ENCODE results near the gene MEN1. TPM values are rescaled to one million over a fixed set of nuclear protein-coding genes. Genes with fewer than 3 reads are reported as not detected.

The MEN1 gene
- total and polyA plus RNA-seq, 9 of the 15 experiments (the other 6 are each of a cell fraction or from before 2014, with no cell fraction given), result 3.4 to 57.2 (median 19.3) TPM

DNA sequence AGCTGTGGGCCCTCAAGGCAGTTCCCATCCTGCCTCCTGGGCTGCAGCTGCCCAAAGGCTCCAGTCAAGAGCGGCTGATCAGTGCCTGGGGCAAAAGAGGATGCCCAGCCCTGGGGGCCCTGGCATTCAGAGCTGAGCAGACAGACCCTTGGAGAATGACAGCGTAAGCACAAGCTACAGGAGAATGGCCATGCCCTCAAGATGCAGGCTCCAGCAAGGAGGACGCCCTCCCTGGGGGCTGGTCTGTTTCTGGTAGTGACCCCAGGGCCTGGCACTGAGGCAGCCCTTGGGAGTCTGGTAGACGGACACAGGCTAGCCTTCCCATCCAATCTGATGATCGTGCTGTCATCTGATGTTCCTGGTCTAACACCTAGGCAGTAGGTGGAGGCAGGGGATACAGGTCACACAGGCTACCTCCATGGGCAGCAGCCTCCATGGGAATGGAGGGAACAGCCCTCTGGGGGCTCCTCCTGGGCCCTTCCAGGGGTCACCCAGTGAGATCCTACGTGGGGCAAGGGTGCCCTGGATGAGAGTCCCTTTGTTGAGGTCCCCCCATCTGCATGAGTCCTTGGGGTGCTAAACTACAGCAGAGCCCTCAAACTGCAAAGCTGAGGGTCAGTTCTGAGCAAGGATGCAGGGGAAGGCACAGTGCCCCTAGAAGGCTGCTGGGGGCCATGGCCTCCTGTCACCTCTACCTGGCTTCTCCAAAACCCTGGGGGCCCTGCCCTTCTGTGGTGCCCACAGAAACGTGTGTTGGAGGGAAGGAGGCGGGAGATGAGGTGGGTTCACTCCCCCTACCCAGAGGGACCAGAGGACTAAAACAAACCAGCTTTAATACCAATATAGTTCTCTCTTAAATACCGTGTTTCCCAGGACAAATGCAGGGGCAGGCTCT lies 21.8 kb downstream of the MEN1 start:
- ChIA-PET POLR2A (interaction anchor here (0.6 to 2.5 kb wide), 6 partner anchors 10 to 89 kb away, joined by 3 to 12 read pairs (median 3); partner anchors contain the start of gene SF1), CTCF (ENCODE audit: low intra/inter-chr PET ratio) (interaction anchor here (0.7 to 2.4 kb wide), 2 partner anchors 105 to 273 kb away, joined by 3 to 13 read pairs; no protein-coding TSS in a partner anchor)
- no peak overlapping the region for H2AFZ ChIP-seq (ENCODE audit: low read depth, low read length)
- H3K9ac ChIP-seq (ENCODE audit: insufficient read depth in 1 of 2, low read depth in 2 of 2, low read length in 2 of 2), result peak overlapping the region in 1 of 2 experiments; percentile 65; a peak in 1 of 4 replicates
- H3K79me2 ChIP-seq (ENCODE audit: control insufficient read depth, insufficient read depth, low read length), result no peaks in the 10 kb centered on the region
- no peaks in the 10 kb centered on the region for H3K9me3 ChIP-seq (replicated peaks; ENCODE audit: control insufficient read depth, insufficient read depth, low read depth, low read length)
- in situ Hi-C loops (cut with MboI) (loop anchor here (5.0 kb wide), 1 partner anchor 104 kb away; no protein-coding TSS in a partner anchor), intact Hi-C loops (cut with micrococcal nuclease) (loop anchor here (5.0 kb wide), 1 partner anchor 104 kb away; no protein-coding TSS in a partner anchor)
- ATAC-seq (no peak), FAIRE-seq (no peak), DNase-seq (ENCODE audit: extremely low read depth in 1 of 4, low spot score in 3 of 4) (no peak)
- H3K4me1 ChIP-seq (replicated peaks in 1 of 2; ENCODE audit: control insufficient read depth in 2 of 2, insufficient read depth in 2 of 2, low read length in 2 of 2), result peaks cover 3 to 17% of the 10 kb centered on the region in 2 experiments; a peak in 4 of 5 replicates
- H3K4me2 ChIP-seq (ENCODE audit: insufficient read depth, low read length), result no peak overlapping the region
- no TSS peak for BruUV-seq (replicated peaks)
- H4K20me1 ChIP-seq (replicated peaks; ENCODE audit: control insufficient read depth, insufficient read depth, low read length), result no peaks in the 10 kb centered on the region
- no peaks in the 10 kb centered on the region for H3K9me1 ChIP-seq (ENCODE audit: control insufficient read depth, insufficient read depth, low read length)
- H3K36me3 ChIP-seq (ENCODE audit: control insufficient read depth, insufficient read depth, low read length), result no peaks in the 10 kb centered on the region
- WGBS (ENCODE audit: insufficient coverage, low coverage, missing lambda C conversion rate), result 49% methylated on average over 9 of the region's 9 CpGs
- H3K27me3 ChIP-seq (ENCODE audit: control insufficient read depth in 2 of 2, insufficient read depth in 2 of 2, low read length in 2 of 2), result no peaks in the 10 kb centered on the region
- H3K27ac ChIP-seq (ENCODE audit: extremely low read depth, low read depth, low read length), result no peak overlapping the region
- H3K4me3 ChIP-seq, result no peak overlapping the region
- no peak for TF ChIP-seq ZNF785 (CRISPR knock-in tag; IDR thresholded peaks at IDR 0.05)
- no peak for TF ChIP-seq FOXJ3 (CRISPR knock-in tag; IDR thresholded peaks at IDR 0.05)
- TF ChIP-seq MTF1 (CRISPR knock-in tag; IDR thresholded peaks at IDR 0.05; ENCODE audit: borderline replicate concordance), result no peak
- TF ChIP-seq DACH1 (IDR thresholded peaks at IDR 0.05; ENCODE audit: partially characterized antibody), result no peak
- no peak for TF ChIP-seq ZNF584 (CRISPR knock-in tag; IDR thresholded peaks at IDR 0.05; ENCODE audit: low read depth)
- TF ChIP-seq, protein P1, sequence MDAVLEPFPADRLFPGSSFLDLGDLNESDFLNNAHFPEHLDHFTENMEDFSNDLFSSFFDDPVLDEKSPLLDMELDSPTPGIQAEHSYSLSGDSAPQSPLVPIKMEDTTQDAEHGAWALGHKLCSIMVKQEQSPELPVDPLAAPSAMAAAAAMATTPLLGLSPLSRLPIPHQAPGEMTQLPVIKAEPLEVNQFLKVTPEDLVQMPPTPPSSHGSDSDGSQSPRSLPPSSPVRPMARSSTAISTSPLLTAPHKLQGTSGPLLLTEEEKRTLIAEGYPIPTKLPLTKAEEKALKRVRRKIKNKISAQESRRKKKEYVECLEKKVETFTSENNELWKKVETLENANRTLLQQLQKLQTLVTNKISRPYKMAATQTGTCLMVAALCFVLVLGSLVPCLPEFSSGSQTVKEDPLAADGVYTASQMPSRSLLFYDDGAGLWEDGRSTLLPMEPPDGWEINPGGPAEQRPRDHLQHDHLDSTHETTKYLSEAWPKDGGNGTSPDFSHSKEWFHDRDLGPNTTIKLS (IDR thresholded peaks at IDR 0.05; ENCODE audit: borderline replicate concordance, low read depth), result no peak
- TF ChIP-seq ZNF140 (CRISPR knock-in tag; IDR thresholded peaks at IDR 0.05), result no peak
- TF ChIP-seq NFYB (IDR thresholded peaks at IDR 0.05; ENCODE audit: extremely low read depth, insufficient read length), result no peak
- no peak for TF ChIP-seq SMARCB1 (IDR thresholded peaks at IDR 0.05; ENCODE audit: insufficient read length, low read depth)
- no peak for TF ChIP-seq RCOR1 (IDR thresholded peaks at IDR 0.05; ENCODE audit: borderline replicate concordance in 1 of 2, low read depth in 2 of 2, low read length in 2 of 2)
- TF ChIP-seq, protein P2, sequence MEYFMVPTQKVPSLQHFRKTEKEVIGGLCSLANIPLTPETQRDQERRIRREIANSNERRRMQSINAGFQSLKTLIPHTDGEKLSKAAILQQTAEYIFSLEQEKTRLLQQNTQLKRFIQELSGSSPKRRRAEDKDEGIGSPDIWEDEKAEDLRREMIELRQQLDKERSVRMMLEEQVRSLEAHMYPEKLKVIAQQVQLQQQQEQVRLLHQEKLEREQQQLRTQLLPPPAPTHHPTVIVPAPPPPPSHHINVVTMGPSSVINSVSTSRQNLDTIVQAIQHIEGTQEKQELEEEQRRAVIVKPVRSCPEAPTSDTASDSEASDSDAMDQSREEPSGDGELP (CRISPR knock-in tag; IDR thresholded peaks at IDR 0.05; ENCODE audit: borderline replicate concordance), result no peak
- no peak for TF ChIP-seq EGR1 (conservative IDR thresholded peaks at IDR 0.05)
